Erythroblast (primary cell): ENCODE results near the gene SLC49A4.

Source experiments
- GATA1 ChIP-seq: IDR thresholded peaks from 2 replicates; pipeline ENCODE4 v1.6.1; 2011; ENCODE audit warnings: low read depth, mild to moderate bottlenecking, control low read depth, low read length, moderate library complexity
- POLR2A ChIP-seq: IDR thresholded peaks from 2 replicates; pipeline ENCODE4 v1.6.1; 2011; ENCODE audit warnings: mild to moderate bottlenecking, low read length

GRCh38 chr3:122921791-122922651 lies 127.2 kb downstream of the SLC49A4 start:
- TF ChIP-seq POLR2A, result no peak
- no peak for TF ChIP-seq GATA1
